GM12878 (cell line): ENCODE results near the gene CCL3. TPM values are rescaled to one million over a fixed set of nuclear protein-coding genes. Genes with fewer than 3 reads are reported as not detected.

Source experiments
- ATAC-seq: fragments of 200-7000 bp; cut with Tn5 transposase; 3 replicates; pipeline ENCODE4 v1.9.1; 2020; ENCODE audit warnings: mild to moderate bottlenecking, moderate library complexity
- BruUV-seq: library from RNA; stranded (reverse); fragments of 400-500 nt; replicated peaks from 2 replicates; lab custom pipeline; 2021; lab: Mats Ljungman, UMichigan
- CTCF ChIA-PET: fragments of 300-600 bp; sonication (Branson Sonifier 250); formaldehyde crosslinking; extraction: SDS; loops from one replicate; lab custom pipeline; 2021; ENCODE audit warnings: inconsistent platforms; lab: Yijun Ruan, JAX
- POLR2A ChIA-PET: fragments of 350-600 bp; formaldehyde crosslinking; extraction: SDS; loops from one replicate; lab custom pipeline; 2021; ENCODE audit warnings: inconsistent platforms; lab: Charles Lee
- RAD21 ChIA-PET: fragments of 300-600 bp; sonication (Branson Sonifier 250); formaldehyde crosslinking; loops from one replicate; lab custom pipeline; 2023; ENCODE audit warnings: antibody characterized with exemption; ENCODE audit not compliant: unreplicated experiment; lab: Charles Lee
- SMC1A ChIA-PET: fragments of 300-600 bp; sonication (Branson Sonifier 250); formaldehyde crosslinking; loops from one replicate; lab custom pipeline; 2023; ENCODE audit not compliant: unreplicated experiment, uncharacterized antibody; lab: Charles Lee
- DNase-seq: peaks from one replicate; pipeline ENCODE4 v3.0.0-alpha.2; 2011; ENCODE audit warnings: low read depth, low spot score
- FAIRE-seq: peaks from 3 replicates; lab custom pipeline; 2011; peaks lifted over from hg19 to GRCh38; lab: Jason Lieb, UNC
- H2AFZ ChIP-seq: 2 replicates; pipeline ENCODE4 v1.6.0; 2011; ENCODE audit warnings: low read depth, low read length, control low read depth; ENCODE audit not compliant: control insufficient read depth
- H3K27ac ChIP-seq: 2 replicates; pipeline ENCODE4 v1.5.1; 2011; ENCODE audit warnings: control low read depth; ENCODE audit not compliant: control insufficient read depth, insufficient read depth
- H3K27me3 ChIP-seq, 2 experiments: replicated peaks in 1 of 2; 2 replicates each; pipeline versions ENCODE4 v1.6.0 to v1.6.1; 2011; ENCODE audit warnings: low read length in 1 of 2; ENCODE audit not compliant: control insufficient read depth in 2 of 2, insufficient read depth in 2 of 2
- H3K36me3 ChIP-seq, 2 experiments: 2 replicates each; pipeline ENCODE4 v1.5.1; 2011; ENCODE audit warnings: low read length in 1 of 2; ENCODE audit not compliant: control insufficient read depth in 2 of 2, insufficient read depth in 2 of 2
- H3K4me1 ChIP-seq: 2 replicates; pipeline ENCODE4 v1.6.1; 2011; ENCODE audit warnings: mild to moderate bottlenecking, low read length, moderate library complexity, mixed read lengths; ENCODE audit not compliant: control insufficient read depth, insufficient read depth
- H3K4me2 ChIP-seq: 2 replicates; pipeline ENCODE4 v1.6.0; 2011; ENCODE audit warnings: control low read depth; ENCODE audit not compliant: control insufficient read depth, insufficient read depth
- H3K4me3 ChIP-seq: fragments of 200-600 bp; sonication (generic); 2 replicates; pipeline ENCODE4 v1.5.1; 2016
- H3K79me2 ChIP-seq: 2 replicates; pipeline ENCODE4 v1.6.0; 2011; ENCODE audit warnings: low read length; ENCODE audit not compliant: control insufficient read depth, insufficient read depth
- H3K9ac ChIP-seq: 2 replicates; pipeline ENCODE4 v1.8.0; 2011; ENCODE audit warnings: low read length, control low read depth, mixed read lengths; ENCODE audit not compliant: control insufficient read depth, insufficient read depth
- H3K9me3 ChIP-seq: replicated peaks from 3 replicates; pipeline ENCODE4 v1.5.1; 2011; ENCODE audit warnings: mild to moderate bottlenecking, low read length; ENCODE audit not compliant: control insufficient read depth, insufficient read depth
- H4K20me1 ChIP-seq: 2 replicates; pipeline ENCODE4 v1.6.0; 2011; ENCODE audit not compliant: control insufficient read depth, insufficient read depth
- CBFB ChIP-seq: IDR thresholded peaks from 2 replicates; pipeline ENCODE4 v1.6.1; 2016; ENCODE audit warnings: antibody characterized with exemption, low read depth
- CBX5 ChIP-seq: sonication (generic); IDR thresholded peaks from 2 replicates; pipeline ENCODE4 v1.6.1; 2016; ENCODE audit warnings: low read depth, moderate library complexity, mild to moderate bottlenecking, inconsistent platforms
- CEBPB ChIP-seq, 2 experiments: fragments of 150-350 bp in 1 of 2; IDR thresholded peaks; 2 replicates each; pipeline ENCODE4 v1.6.1; 2012 to 2014; ENCODE audit warnings: low read depth in 2 of 2, low read length in 2 of 2, borderline replicate concordance in 1 of 2, inconsistent platforms in 1 of 2
- FOS ChIP-seq: IDR thresholded peaks from 3 replicates; pipeline ENCODE4 v1.6.1; 2011; ENCODE audit warnings: borderline replicate concordance; ENCODE audit not compliant: insufficient read length; ENCODE audit errors: extremely low read depth
- GABPA ChIP-seq: IDR thresholded peaks from 2 replicates; pipeline ENCODE4 v1.6.1; 2014; ENCODE audit warnings: antibody characterized with exemption, low read depth, mild to moderate bottlenecking, inconsistent platforms
- GATAD2B ChIP-seq: fragments of 450-650 bp; conservative IDR thresholded peaks from 2 replicates; pipeline ENCODE4 v1.6.1; 2017; ENCODE audit warnings: low read depth, mild to moderate bottlenecking, moderate library complexity
- MYC ChIP-seq: IDR thresholded peaks from 2 replicates; pipeline ENCODE4 v1.6.1; 2011; ENCODE audit warnings: mild to moderate bottlenecking, low read length, moderate library complexity, inconsistent platforms; ENCODE audit not compliant: insufficient read depth, insufficient replicate concordance, insufficient read length, severe bottlenecking
- PAX5 ChIP-seq: IDR thresholded peaks from 2 replicates; pipeline ENCODE4 v1.6.1; 2011; ENCODE audit warnings: low read depth, low read length, borderline replicate concordance
- RAD21 ChIP-seq: IDR thresholded peaks from 2 replicates; pipeline ENCODE4 v1.6.1; 2011; ENCODE audit warnings: mild to moderate bottlenecking, low read depth, low read length, moderate library complexity; ENCODE audit not compliant: insufficient read depth
- RFX5 ChIP-seq: IDR thresholded peaks from 2 replicates; pipeline ENCODE4 v1.6.1; 2011; ENCODE audit warnings: low read depth, low read length, improper control_type of control experiment
- SP1 ChIP-seq: IDR thresholded peaks from one replicate; pipeline ENCODE4 v1.6.1; 2011; ENCODE audit warnings: low read depth, low read length
- TBL1XR1 ChIP-seq: IDR thresholded peaks from 2 replicates; pipeline ENCODE4 v1.6.1; 2012; ENCODE audit warnings: low read depth, low read length, improper control_type of control experiment
- ZBTB33 ChIP-seq: fragments of 450-650 bp; IDR thresholded peaks from 2 replicates; pipeline ENCODE4 v1.6.1; 2017; ENCODE audit warnings: mild to moderate bottlenecking
- WGBS: methylation state at CpG from one replicate; pipeline ENCODE4 v1.1.6; 2016; ENCODE audit warnings: low lambda C conversion rate; ENCODE audit not compliant: insufficient replicate concordance, insufficient coverage; ENCODE audit errors: missing lambda C conversion rate; 5-methylcytosine and 5-hydroxymethylcytosine counted together
- in situ Hi-C: fragments of 300-500 bp; cut with MboI; formaldehyde crosslinking; loops from 9 replicates; pipeline ENCODE4 v1.14.3; 2018; ENCODE audit warnings: mixed read lengths
- intact Hi-C: fragments of 100-400 bp; cut with micrococcal nuclease; formaldehyde crosslinking; loops from one replicate; pipeline ENCODE4 v1.14.2; 2022; ENCODE audit not compliant: unreplicated experiment
- polyA plus RNA-seq, 11 experiments: library from polyadenylated mRNA; depleted of rRNA in 4 of 11; unstranded in 6 of 11; stranded (reverse) in 5 of 11; fragments of >200 nt; fragmentation: Nextera tagmentation in 4 of 11; fragmentation: Illumina TruSeq in 1 of 11; extraction: Ambion mirVana in 4 of 11; extraction: Trizol in 1 of 11; gene quantifications; 1 replicate in 1 of 11; 2 replicates in 10 of 11; pipeline versions ENCODE4 v1.2.1 to v1.2.3, GENCODE V29; 2011 to 2016; ENCODE audit warnings: inconsistent platforms in 2 of 11, missing spikeins in 2 of 11, low read depth in 1 of 11
- total RNA-seq, 4 experiments: library from RNA; depleted of rRNA in 3 of 4; stranded (reverse); fragments of >200 nt in 3 of 4; fragmentation: Illumina TruSeq in 1 of 4; extraction: Trizol in 1 of 4; gene quantifications; 2 replicates each; pipeline versions ENCODE4 v1.2.1 to v1.2.3, GENCODE V29; 2013 to 2021
- TF ChIP-seq, protein P1 (sequence below): fragments of 450-650 bp; IDR thresholded peaks from 2 replicates; pipeline ENCODE4 v1.6.1; 2017; ENCODE audit warnings: mild to moderate bottlenecking, moderate library complexity
- TF ChIP-seq, protein P2 (sequence below): IDR thresholded peaks from 2 replicates; pipeline ENCODE4 v1.6.1; 2012; ENCODE audit warnings: low read length, inconsistent platforms

Gene CCL3
- total and polyA plus RNA-seq, 10 of the 15 experiments (the other 5 are each of a cell fraction or from before 2014, with no cell fraction given), result 96.5 to 1,488 (median 199) TPM

- POLR2A ChIA-PET, result interaction anchor here (1.0 to 3.3 kb wide), 12 partner anchors 10 to 413 kb away, joined by 3 to 14 read pairs (median 4); partner anchors contain the start of gene CCL3
- TF ChIP-seq FOS (no peak), SP1 (peak; percentile 15), RAD21 (peak; percentile 73), ZBTB33 (peak; percentile 59; the same call in 1 of the 2 replicates), GATAD2B (peak; percentile 68; the same call in 1 of the 2 replicates), RFX5 (no peak), GABPA (no peak), CEBPB (IDR thresholded peaks at IDR 0.05; ENCODE audit: borderline replicate concordance in 1 of 2, low read depth in 2 of 2, low read length in 2 of 2) (no peak), CBFB (peak; percentile 81; the same call in 1 of the 2 replicates), MYC (no peak), PAX5 (no peak), CBX5 (0 out of 2 replicates have a peak, but pooled peaks have one; percentile 67), TBL1XR1 (0 out of 2 replicates have a peak, but pooled peaks have one; percentile 62)
- TF ChIP-seq, protein P1, sequence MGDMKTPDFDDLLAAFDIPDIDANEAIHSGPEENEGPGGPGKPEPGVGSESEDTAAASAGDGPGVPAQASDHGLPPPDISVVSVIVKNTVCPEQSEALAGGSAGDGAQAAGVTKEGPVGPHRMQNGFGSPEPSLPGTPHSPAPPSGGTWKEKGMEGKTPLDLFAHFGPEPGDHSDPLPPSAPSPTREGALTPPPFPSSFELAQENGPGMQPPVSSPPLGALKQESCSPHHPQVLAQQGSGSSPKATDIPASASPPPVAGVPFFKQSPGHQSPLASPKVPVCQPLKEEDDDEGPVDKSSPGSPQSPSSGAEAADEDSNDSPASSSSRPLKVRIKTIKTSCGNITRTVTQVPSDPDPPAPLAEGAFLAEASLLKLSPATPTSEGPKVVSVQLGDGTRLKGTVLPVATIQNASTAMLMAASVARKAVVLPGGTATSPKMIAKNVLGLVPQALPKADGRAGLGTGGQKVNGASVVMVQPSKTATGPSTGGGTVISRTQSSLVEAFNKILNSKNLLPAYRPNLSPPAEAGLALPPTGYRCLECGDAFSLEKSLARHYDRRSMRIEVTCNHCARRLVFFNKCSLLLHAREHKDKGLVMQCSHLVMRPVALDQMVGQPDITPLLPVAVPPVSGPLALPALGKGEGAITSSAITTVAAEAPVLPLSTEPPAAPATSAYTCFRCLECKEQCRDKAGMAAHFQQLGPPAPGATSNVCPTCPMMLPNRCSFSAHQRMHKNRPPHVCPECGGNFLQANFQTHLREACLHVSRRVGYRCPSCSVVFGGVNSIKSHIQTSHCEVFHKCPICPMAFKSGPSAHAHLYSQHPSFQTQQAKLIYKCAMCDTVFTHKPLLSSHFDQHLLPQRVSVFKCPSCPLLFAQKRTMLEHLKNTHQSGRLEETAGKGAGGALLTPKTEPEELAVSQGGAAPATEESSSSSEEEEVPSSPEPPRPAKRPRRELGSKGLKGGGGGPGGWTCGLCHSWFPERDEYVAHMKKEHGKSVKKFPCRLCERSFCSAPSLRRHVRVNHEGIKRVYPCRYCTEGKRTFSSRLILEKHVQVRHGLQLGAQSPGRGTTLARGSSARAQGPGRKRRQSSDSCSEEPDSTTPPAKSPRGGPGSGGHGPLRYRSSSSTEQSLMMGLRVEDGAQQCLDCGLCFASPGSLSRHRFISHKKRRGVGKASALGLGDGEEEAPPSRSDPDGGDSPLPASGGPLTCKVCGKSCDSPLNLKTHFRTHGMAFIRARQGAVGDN, result no peak
- TF ChIP-seq, protein P2, sequence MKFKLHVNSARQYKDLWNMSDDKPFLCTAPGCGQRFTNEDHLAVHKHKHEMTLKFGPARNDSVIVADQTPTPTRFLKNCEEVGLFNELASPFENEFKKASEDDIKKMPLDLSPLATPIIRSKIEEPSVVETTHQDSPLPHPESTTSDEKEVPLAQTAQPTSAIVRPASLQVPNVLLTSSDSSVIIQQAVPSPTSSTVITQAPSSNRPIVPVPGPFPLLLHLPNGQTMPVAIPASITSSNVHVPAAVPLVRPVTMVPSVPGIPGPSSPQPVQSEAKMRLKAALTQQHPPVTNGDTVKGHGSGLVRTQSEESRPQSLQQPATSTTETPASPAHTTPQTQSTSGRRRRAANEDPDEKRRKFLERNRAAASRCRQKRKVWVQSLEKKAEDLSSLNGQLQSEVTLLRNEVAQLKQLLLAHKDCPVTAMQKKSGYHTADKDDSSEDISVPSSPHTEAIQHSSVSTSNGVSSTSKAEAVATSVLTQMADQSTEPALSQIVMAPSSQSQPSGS, result 0 out of 2 replicates have a peak, but pooled peaks have one; percentile 49
Observed at GRCh38 chr17:36072431-36073121, 17.4 kb downstream of the CCL3 start.

More at GRCh38 chr17:36072431-36073121, 17.4 kb downstream of the CCL3 start:
- FAIRE-seq, result no peak
- Histone ChIP-seq H3K27me3 (no peaks in the 10 kb centered on the region), H3K4me2 (0 out of 2 replicates have a peak overlapping the region, but pooled peaks have one; percentile 29), H3K36me3 (no peaks in the 10 kb centered on the region), H3K4me3 (no peak overlapping the region), H2AFZ (no peak overlapping the region), H3K4me1 (peaks cover 11% of the 10 kb centered on the region), H3K9me3 (no peaks in the 10 kb centered on the region; the same call in 2 of the 3 replicates), H3K79me2 (no peaks in the 10 kb centered on the region), H3K9ac (no peak overlapping the region), H4K20me1 (no peaks in the 10 kb centered on the region), H3K27ac (no peak overlapping the region)
- intact Hi-C loops, result loop anchor here (1.0 to 2.0 kb wide), 3 partner anchors 18 to 96 kb away; partner anchors contain the start of gene CCL3
- CTCF ChIA-PET, result interaction anchor here (0.6 to 14.1 kb wide), 44 partner anchors 9 to 412 kb away, joined by 3 to 392 read pairs (median 5); partner anchors contain the start of genes CCL15, CCL16, CCL18 and CCL3
- WGBS, result 8% methylated on average over 12 of the region's 12 CpGs
- DNase-seq, result peak; percentile 69
- peak; percentile 90 for ATAC-seq
- in situ Hi-C loops, result loop anchor here (5.0 kb wide), 1 partner anchor 100 kb away; no protein-coding TSS in a partner anchor
- RAD21 ChIA-PET, result interaction anchor here (0.9 to 6.0 kb wide), 32 partner anchors 9 to 410 kb away, joined by 3 to 98 read pairs (median 6); partner anchors contain the start of genes CCL16, CCL23, CCL3 and CCL5
- BruUV-seq, result no TSS peak
- SMC1A ChIA-PET, result interaction anchor here (0.6 to 15.8 kb wide), 40 partner anchors 10 to 413 kb away, joined by 3 to 341 read pairs (median 5); partner anchors contain the start of genes CCL14, CCL16, CCL23 and CCL3
